Neural progenitor cell (in vitro differentiated cells): Measurements from ENCODE around the gene UPP2. TPM values are rescaled to one million over a fixed set of nuclear protein-coding genes. Genes with fewer than 3 reads are reported as not detected.

ENCODE experiments used
- DNase-seq: peaks from one replicate; pipeline ENCODE4 v3.0.0-alpha.2; 2016; ENCODE audit warnings: low spot score
- H2AFZ ChIP-seq: fragments of 200-600 bp; sonication (generic); replicated peaks from 2 replicates; pipeline ENCODE4 v1.6.1; 2016; ENCODE audit warnings: antibody characterized with exemption
- H3F3A ChIP-seq: fragments of 200-600 bp; sonication (generic); 2 replicates; pipeline ENCODE4 v1.6.1; 2016; ENCODE audit warnings: antibody characterized with exemption, low read depth
- H3K27ac ChIP-seq: fragments of 200-600 bp; sonication (generic); 2 replicates; pipeline ENCODE4 v1.5.1; 2016; ENCODE audit warnings: mild to moderate bottlenecking
- H3K27me3 ChIP-seq: fragments of 200-600 bp; sonication (generic); 2 replicates; pipeline ENCODE4 v1.6.1; 2016; ENCODE audit warnings: mild to moderate bottlenecking, moderate library complexity
- H3K36me3 ChIP-seq: fragments of 200-600 bp; sonication (generic); 2 replicates; pipeline ENCODE4 v1.5.1; 2016
- H3K4me1 ChIP-seq: fragments of 200-600 bp; sonication (generic); 2 replicates; pipeline ENCODE4 v1.6.1; 2016; ENCODE audit warnings: mixed run types
- H3K4me2 ChIP-seq: fragments of 200-600 bp; sonication (generic); 2 replicates; pipeline ENCODE4 v1.6.1; 2016
- H3K4me3 ChIP-seq: fragments of 200-600 bp; sonication (generic); 2 replicates; pipeline ENCODE4 v1.5.1; 2016
- H3K79me2 ChIP-seq: fragments of 200-600 bp; sonication (generic); 2 replicates; pipeline ENCODE4 v1.6.1; 2016; ENCODE audit warnings: low read depth
- H3K9ac ChIP-seq: fragments of 200-600 bp; sonication (generic); 2 replicates; pipeline ENCODE4 v1.6.1; 2016
- H3K9me3 ChIP-seq: fragments of 200-600 bp; sonication (generic); 2 replicates; pipeline ENCODE4 v1.5.1; 2016; ENCODE audit warnings: low read depth
- H4K20me1 ChIP-seq: fragments of 200-600 bp; sonication (generic); 2 replicates; pipeline ENCODE4 v1.6.1; 2016; ENCODE audit warnings: low read depth
- H3K27ac Mint-ChIP-seq: 3 replicates; pipeline ENCODE4 v1.8.0; 2021; ENCODE audit warnings: mixed read lengths
- H3K27me3 Mint-ChIP-seq: 2 replicates; pipeline ENCODE4 v1.8.0; 2022; ENCODE audit warnings: low read depth, mild to moderate bottlenecking, inconsistent platforms, moderate library complexity, mixed read lengths; ENCODE audit not compliant: insufficient read depth
- H3K36me3 Mint-ChIP-seq: 3 replicates; pipeline ENCODE4 v1.8.0; 2021; ENCODE audit warnings: mixed read lengths
- H3K4me1 Mint-ChIP-seq: 3 replicates; pipeline ENCODE4 v1.8.0; 2021; ENCODE audit warnings: mixed read lengths
- H3K4me3 Mint-ChIP-seq: 3 replicates; pipeline ENCODE4 v1.8.0; 2021; ENCODE audit warnings: mild to moderate bottlenecking, moderate library complexity, mixed read lengths
- H3K9me3 Mint-ChIP-seq: 3 replicates; pipeline ENCODE4 v1.8.0; 2020; ENCODE audit warnings: mixed read lengths
- EZH2 ChIP-seq: fragments of 200-600 bp; sonication (generic); IDR thresholded peaks from 2 replicates; pipeline ENCODE4 v1.6.1; 2017; ENCODE audit warnings: antibody characterized with exemption, mild to moderate bottlenecking, moderate library complexity
- EZH2phosphoT487 ChIP-seq: fragments of 200-600 bp; sonication (generic); IDR thresholded peaks from 2 replicates; pipeline ENCODE4 v1.6.1; 2017; ENCODE audit warnings: antibody characterized with exemption
- total RNA-seq: library from RNA; depleted of rRNA; stranded (reverse); fragments of >200 nt; gene quantifications from 2 replicates; pipeline ENCODE4 v1.2.3, GENCODE V29; 2015; ENCODE audit warnings: low replicate concordance
- TF ChIP-seq, protein P1 (sequence below): fragments of 200-600 bp; sonication (generic); IDR thresholded peaks from 2 replicates; pipeline ENCODE4 v1.5.1; 2017; ENCODE audit warnings: antibody characterized with exemption, mild to moderate bottlenecking

UPP2 gene
- total RNA-seq, 1 donor from 2014 or later, result not detected

DNA sequence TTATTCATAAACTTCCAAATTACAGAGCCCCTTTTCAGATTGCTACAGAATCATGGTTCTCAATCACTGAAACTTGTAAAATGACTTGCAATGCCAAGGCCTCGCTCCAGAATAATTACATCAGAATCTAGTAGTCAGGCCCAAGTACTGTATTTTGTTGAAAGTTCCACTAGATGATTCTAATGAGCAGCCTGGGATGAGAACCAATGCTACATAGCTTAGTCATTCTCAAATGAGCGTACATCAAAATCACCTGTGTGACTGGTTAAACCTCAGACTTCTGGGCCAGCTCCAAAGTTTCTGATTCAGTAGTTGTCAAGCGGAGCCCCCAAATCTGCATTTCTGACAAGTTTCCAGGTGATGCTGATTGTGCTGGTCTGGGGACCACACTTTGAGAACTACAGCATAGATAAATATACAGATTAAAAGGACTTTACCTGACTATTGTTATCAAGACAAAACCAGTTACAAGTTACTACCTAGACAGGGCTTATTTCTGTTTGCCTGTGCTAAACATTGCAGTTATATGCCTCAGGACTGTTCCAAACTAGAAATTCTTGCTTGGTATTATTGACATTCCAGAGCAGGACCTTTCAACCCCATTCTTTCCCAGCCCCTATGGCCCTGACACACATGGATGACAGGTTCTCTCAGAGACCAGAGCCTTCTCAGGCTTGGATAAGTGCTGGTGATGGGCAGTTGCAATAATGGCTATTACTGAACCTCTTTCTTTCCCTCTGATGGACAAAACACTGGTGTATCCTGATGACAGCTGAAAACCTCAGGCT is 83.1 kb downstream of the UPP2 start:
- Histone ChIP-seq H2AFZ (no peak overlapping the region), H3K27me3 (no peaks in the 10 kb centered on the region), H3K9me3 (no peaks in the 10 kb centered on the region), H3K4me1 (no peaks in the 10 kb centered on the region), H3K79me2 (no peaks in the 10 kb centered on the region), H3K9ac (no peak overlapping the region), H4K20me1 (no peaks in the 10 kb centered on the region), H3K27ac (no peak overlapping the region), H3K36me3 (no peaks in the 10 kb centered on the region), H3K4me2 (no peak overlapping the region), H3F3A (no peaks in the 10 kb centered on the region), H3K4me3 (no peak overlapping the region)
- DNase-seq, result no peak
- Mint-ChIP-seq H3K4me1 (peaks cover 17% of the 10 kb centered on the region), H3K36me3 (no peaks in the 10 kb centered on the region), H3K27me3 (peaks cover 2% of the 10 kb centered on the region), H3K4me3 (no peak overlapping the region), H3K27ac (no peak overlapping the region), H3K9me3 (no peaks in the 10 kb centered on the region)
- TF ChIP-seq EZH2, result no peak
- TF ChIP-seq EZH2phosphoT487, result no peak
- TF ChIP-seq, protein P1, sequence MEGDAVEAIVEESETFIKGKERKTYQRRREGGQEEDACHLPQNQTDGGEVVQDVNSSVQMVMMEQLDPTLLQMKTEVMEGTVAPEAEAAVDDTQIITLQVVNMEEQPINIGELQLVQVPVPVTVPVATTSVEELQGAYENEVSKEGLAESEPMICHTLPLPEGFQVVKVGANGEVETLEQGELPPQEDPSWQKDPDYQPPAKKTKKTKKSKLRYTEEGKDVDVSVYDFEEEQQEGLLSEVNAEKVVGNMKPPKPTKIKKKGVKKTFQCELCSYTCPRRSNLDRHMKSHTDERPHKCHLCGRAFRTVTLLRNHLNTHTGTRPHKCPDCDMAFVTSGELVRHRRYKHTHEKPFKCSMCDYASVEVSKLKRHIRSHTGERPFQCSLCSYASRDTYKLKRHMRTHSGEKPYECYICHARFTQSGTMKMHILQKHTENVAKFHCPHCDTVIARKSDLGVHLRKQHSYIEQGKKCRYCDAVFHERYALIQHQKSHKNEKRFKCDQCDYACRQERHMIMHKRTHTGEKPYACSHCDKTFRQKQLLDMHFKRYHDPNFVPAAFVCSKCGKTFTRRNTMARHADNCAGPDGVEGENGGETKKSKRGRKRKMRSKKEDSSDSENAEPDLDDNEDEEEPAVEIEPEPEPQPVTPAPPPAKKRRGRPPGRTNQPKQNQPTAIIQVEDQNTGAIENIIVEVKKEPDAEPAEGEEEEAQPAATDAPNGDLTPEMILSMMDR, result no peak

Other genes with a start within 250 kb of the UPP2 start
- gene ACVR1, start 225.5 kb upstream of the UPP2 start, total RNA-seq, result 8.2 and 14.0 TPM in 2 replicates